Stomach smooth muscle (tissue), 2 donors: ENCODE results near the gene CENPP.

Source experiments
- H3K27ac ChIP-seq: one replicate; pipeline ENCODE4 v1.7.0; 2013; ENCODE audit warnings: mild to moderate bottlenecking, low read length, inconsistent platforms
- H3K27me3 ChIP-seq, 2 donors: one replicate each; pipeline ENCODE4 v1.7.0; 2013; ENCODE audit warnings: low read length in 2 of 2; ENCODE audit not compliant: insufficient read depth in 2 of 2, control insufficient read depth in 1 of 2
- H3K36me3 ChIP-seq, 2 donors: one replicate each; pipeline ENCODE4 v1.7.0; 2013; ENCODE audit warnings: low read length in 2 of 2; ENCODE audit not compliant: control insufficient read depth in 2 of 2, insufficient read depth in 2 of 2
- H3K4me1 ChIP-seq: one replicate; pipeline ENCODE4 v1.7.0; 2013; ENCODE audit warnings: low read length; ENCODE audit not compliant: control insufficient read depth, insufficient read depth
- H3K4me3 ChIP-seq, 2 donors: one replicate each; pipeline ENCODE4 v1.7.0; 2013; ENCODE audit warnings: low read length in 2 of 2
- H3K9ac ChIP-seq, 2 donors: one replicate each; pipeline ENCODE4 v1.7.0; 2013; ENCODE audit warnings: low read length in 2 of 2, mild to moderate bottlenecking in 1 of 2
- H3K9me3 ChIP-seq, 2 donors: one replicate each; pipeline ENCODE4 v1.7.0; 2013; ENCODE audit warnings: low read length in 2 of 2; ENCODE audit not compliant: control insufficient read depth in 2 of 2
- donor health status: healthy.
- donor health status: Pancreatic carcinoma.

CENPP gene

GRCh38 chr9:92377876-92378275, 52.1 kb downstream of the CENPP start:
- Histone ChIP-seq H3K9me3 (no peaks in the 10 kb centered on the region), H3K27ac (no peak overlapping the region), H3K4me3 (no peak overlapping the region), H3K9ac (no peak overlapping the region), H3K36me3 (no peaks in the 10 kb centered on the region), H3K4me1 (no peaks in the 10 kb centered on the region), H3K27me3 (no peaks in the 10 kb centered on the region)

- Histone ChIP-seq H3K4me1 (no peaks in the 10 kb centered on the region), H3K9ac (no peak overlapping the region), H3K36me3 (no peaks in the 10 kb centered on the region), H3K4me3 (no peak overlapping the region), H3K9me3 (no peaks in the 10 kb centered on the region), H3K27ac (no peak overlapping the region), H3K27me3 (no peaks in the 10 kb centered on the region)
Observed at GRCh38 chr9:92378865-92379560, 53.3 kb downstream of the CENPP start.

- H3K9ac ChIP-seq, result no peak overlapping the region
- H3K9me3 ChIP-seq, result no peaks in the 10 kb centered on the region
- no peaks in the 10 kb centered on the region for H3K27me3 ChIP-seq
- no peak overlapping the region for H3K4me3 ChIP-seq
- H3K36me3 ChIP-seq, result no peaks in the 10 kb centered on the region
- H3K27ac ChIP-seq, result no peak overlapping the region
- no peaks in the 10 kb centered on the region for H3K4me1 ChIP-seq
Observed at GRCh38 chr9:92380603-92381002, 54.9 kb downstream of the CENPP start.

- no peak overlapping the region for H3K27ac ChIP-seq
- no peaks in the 10 kb centered on the region for H3K4me1 ChIP-seq
- H3K36me3 ChIP-seq, result no peaks in the 10 kb centered on the region
- no peak overlapping the region for H3K9ac ChIP-seq
- H3K27me3 ChIP-seq, result no peaks in the 10 kb centered on the region
- H3K9me3 ChIP-seq, result no peaks in the 10 kb centered on the region
- no peak overlapping the region for H3K4me3 ChIP-seq
Observed at GRCh38 chr9:92381775-92382174, 56.0 kb downstream of the CENPP start.

GRCh38 chr9:92384375-92384774, 58.6 kb downstream of the CENPP start:
- Histone ChIP-seq H3K36me3 (no peaks in the 10 kb centered on the region), H3K4me3 (no peak overlapping the region), H3K9ac (no peak overlapping the region), H3K27ac (no peak overlapping the region), H3K27me3 (no peaks in the 10 kb centered on the region), H3K9me3 (no peaks in the 10 kb centered on the region), H3K4me1 (no peaks in the 10 kb centered on the region)

GRCh38 chr9:92385001-92385400, 59.2 kb downstream of the CENPP start:
- Histone ChIP-seq H3K27me3 (no peaks in the 10 kb centered on the region), H3K4me1 (no peaks in the 10 kb centered on the region), H3K36me3 (no peaks in the 10 kb centered on the region), H3K27ac (no peak overlapping the region), H3K9me3 (no peaks in the 10 kb centered on the region), H3K4me3 (no peak overlapping the region), H3K9ac (no peak overlapping the region)

- Histone ChIP-seq H3K9ac (no peak overlapping the region), H3K4me1 (no peaks in the 10 kb centered on the region), H3K27me3 (no peaks in the 10 kb centered on the region), H3K36me3 (no peaks in the 10 kb centered on the region), H3K4me3 (no peak overlapping the region), H3K9me3 (no peaks in the 10 kb centered on the region), H3K27ac (no peak overlapping the region)
Observed at GRCh38 chr9:92385477-92385876, 59.7 kb downstream of the CENPP start.

GRCh38 chr9:92385953-92386352, 60.2 kb downstream of the CENPP start:
- no peaks in the 10 kb centered on the region for H3K4me1 ChIP-seq
- no peak overlapping the region for H3K4me3 ChIP-seq
- H3K27me3 ChIP-seq, result no peaks in the 10 kb centered on the region
- H3K27ac ChIP-seq, result no peak overlapping the region
- H3K9me3 ChIP-seq, result no peaks in the 10 kb centered on the region
- no peak overlapping the region for H3K9ac ChIP-seq
- no peaks in the 10 kb centered on the region for H3K36me3 ChIP-seq

GRCh38 chr9:92392690-92393089, 66.9 kb downstream of the CENPP start:
- H3K4me1 ChIP-seq, result no peaks in the 10 kb centered on the region
- H3K27me3 ChIP-seq, result no peaks in the 10 kb centered on the region
- no peaks in the 10 kb centered on the region for H3K36me3 ChIP-seq
- no peak overlapping the region for H3K9ac ChIP-seq
- no peak overlapping the region for H3K27ac ChIP-seq
- no peak overlapping the region for H3K4me3 ChIP-seq
- no peaks in the 10 kb centered on the region for H3K9me3 ChIP-seq

- Histone ChIP-seq H3K4me1 (no peaks in the 10 kb centered on the region), H3K27ac (no peak overlapping the region), H3K9me3 (no peaks in the 10 kb centered on the region), H3K9ac (no peak overlapping the region), H3K4me3 (no peak overlapping the region), H3K36me3 (no peaks in the 10 kb centered on the region), H3K27me3 (no peaks in the 10 kb centered on the region)
Observed at GRCh38 chr9:92393686-92394085, 67.9 kb downstream of the CENPP start.

GRCh38 chr9:92395617-92396016, 69.9 kb downstream of the CENPP start:
- H3K27me3 ChIP-seq, result no peaks in the 10 kb centered on the region
- H3K27ac ChIP-seq, result no peak overlapping the region
- H3K9me3 ChIP-seq, result no peaks in the 10 kb centered on the region
- no peaks in the 10 kb centered on the region for H3K4me1 ChIP-seq
- no peaks in the 10 kb centered on the region for H3K36me3 ChIP-seq
- H3K9ac ChIP-seq, result no peak overlapping the region
- H3K4me3 ChIP-seq, result no peak overlapping the region
